HG03097 (cell line): ENCODE measurements around the gene NRM.
"Not testable (repeated sequence)": the region's sequence is repeated elsewhere in the genome, so short reads cannot be mapped to it uniquely, and the experiment has no call there.

ENCODE experiments used
- ATAC-seq: cut with Tn5 transposase; IDR thresholded peaks from one replicate; pipeline ENCODE4 v1.9.1; 2021; ENCODE audit not compliant: unreplicated experiment, low FRiP score

NRM gene

GRCh38 chr6:30720738-30721197, 30.0 kb upstream of the NRM start:
- ATAC-seq: no peak

GRCh38 chr6:30719791-30720737, 29.3 kb upstream of the NRM start, which contains the start of gene TUBB:
Gene TUBB, plus strand, starts transcription at chr6:30720352. Its CDS starts 155 bp downstream, at chr6:30720507.
- ATAC-seq: peak; percentile 45

GRCh38 chr6:30719356-30719755, 28.6 kb upstream of the NRM start:
- no peak for ATAC-seq

GRCh38 chr6:30717845-30718720, 27.3 kb upstream of the NRM start:
- not testable (repeated sequence) for ATAC-seq

- ATAC-seq: peak; percentile 61
Observed at GRCh38 chr6:30717129-30717844, 26.5 kb upstream of the NRM start, which contains the start of gene MDC1. Gene MDC1, minus strand, starts transcription at chr6:30717281. Its CDS starts 2,106 bp downstream, at chr6:30715175.

GRCh38 chr6:30716879-30717128, 26.0 kb upstream of the NRM start:
- ATAC-seq: no peak

- ATAC-seq: no peak
Observed at GRCh38 chr6:30714263-30714662, 23.5 kb upstream of the NRM start.

- no peak for ATAC-seq
Observed at GRCh38 chr6:30712441-30712945, 21.7 kb upstream of the NRM start.

GRCh38 chr6:30711758-30712380, 21.1 kb upstream of the NRM start:
- ATAC-seq: no peak

- no peak for ATAC-seq
Observed at GRCh38 chr6:30709101-30709868, 18.5 kb upstream of the NRM start.

GRCh38 chr6:30707281-30707850, 16.6 kb upstream of the NRM start:
- ATAC-seq: no peak

GRCh38 chr6:30705620-30706019, 14.8 kb upstream of the NRM start:
- no peak for ATAC-seq

- ATAC-seq: no peak
Observed at GRCh38 chr6:30703821-30704220, 13.0 kb upstream of the NRM start.

GRCh38 chr6:30703011-30703410, 12.2 kb upstream of the NRM start:
- ATAC-seq: no peak

- ATAC-seq: no peak
Observed at GRCh38 chr6:30700340-30700739, 9.6 kb upstream of the NRM start.

- no peak for ATAC-seq
Observed at GRCh38 chr6:30696432-30696831, 5.6 kb upstream of the NRM start.

GRCh38 chr6:30691208-30691847, 544 bp upstream of the NRM start:
- ATAC-seq: no peak

GRCh38 chr6:30689985-30690384, 799 bp downstream of the NRM start:
- ATAC-seq: no peak
